HG02981 (cell line): ENCODE results near the gene ZNF385B.

ENCODE experiments used
- ATAC-seq: cut with Tn5 transposase; IDR thresholded peaks from one replicate; pipeline ENCODE4 v1.9.1; 2021; ENCODE audit warnings: mild to moderate bottlenecking, moderate library complexity; ENCODE audit not compliant: unreplicated experiment

Gene ZNF385B

DNA sequence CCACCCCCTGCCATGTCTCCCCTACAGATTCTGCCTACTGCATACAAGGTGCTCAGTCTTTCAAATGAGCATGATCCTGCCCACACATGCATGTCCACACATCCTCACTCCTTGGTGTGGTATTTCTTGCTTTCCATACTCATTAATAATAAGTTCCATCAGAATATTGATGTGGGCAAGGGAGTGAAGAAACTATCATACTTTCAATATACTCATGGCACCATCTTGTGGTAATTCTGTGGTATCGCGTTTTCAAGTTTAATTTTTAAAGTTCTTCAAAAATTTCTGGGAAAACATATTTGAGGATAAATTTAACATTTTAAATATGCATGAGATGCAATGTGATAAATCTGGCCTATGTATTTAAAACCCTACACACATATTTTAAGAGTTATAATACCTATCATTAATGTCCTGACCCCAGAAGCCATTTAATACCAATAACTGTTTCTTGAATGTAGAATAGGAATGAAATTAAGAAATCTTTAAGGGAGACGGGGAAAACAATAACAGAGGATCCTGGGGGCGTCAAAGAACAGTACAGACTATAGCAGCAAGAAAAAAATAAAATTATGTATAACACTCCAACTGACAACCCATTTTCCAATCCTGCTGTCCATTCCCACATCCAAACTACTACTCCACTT, 110.1 kb downstream of the ZNF385B start:
- no peak for ATAC-seq

DNA sequence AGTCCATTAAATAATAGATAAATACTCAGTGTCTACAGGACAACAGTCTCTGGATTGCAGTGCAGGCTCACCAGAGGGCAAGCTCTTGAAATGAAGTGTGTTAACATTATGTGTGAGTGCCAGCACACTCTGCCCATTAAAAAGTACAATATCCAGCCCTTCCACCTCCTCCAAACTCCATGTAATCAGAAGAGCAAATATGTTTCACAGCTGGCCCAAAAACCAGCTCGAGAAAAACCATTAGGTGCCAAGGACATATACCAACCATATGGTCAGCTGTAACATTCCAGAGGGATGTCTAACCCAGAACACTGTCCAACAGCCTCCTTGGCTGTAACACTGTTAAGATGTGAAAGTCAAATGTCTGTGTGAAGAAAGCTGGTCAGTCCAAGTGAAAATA, 112.2 kb downstream of the ZNF385B start:
- ATAC-seq: no peak

DNA sequence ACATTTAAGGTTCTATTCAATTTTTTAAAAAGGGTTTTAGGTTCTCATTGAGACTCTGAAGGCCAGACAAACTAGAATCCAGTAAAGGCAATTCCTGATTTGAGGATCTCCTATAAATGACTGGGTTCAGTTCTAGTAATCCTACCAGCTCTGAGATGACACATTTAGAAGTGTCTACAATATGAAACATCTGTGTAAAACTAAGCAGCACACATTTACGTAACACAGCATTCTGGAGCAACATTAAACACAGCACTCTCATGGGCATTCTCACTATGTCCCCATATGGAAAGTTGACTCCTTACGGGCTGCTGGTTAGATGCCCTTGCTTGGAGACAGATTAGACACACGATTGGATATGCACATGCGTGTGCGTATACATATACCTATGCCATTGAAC, 114.4 kb downstream of the ZNF385B start:
- no peak for ATAC-seq

DNA sequence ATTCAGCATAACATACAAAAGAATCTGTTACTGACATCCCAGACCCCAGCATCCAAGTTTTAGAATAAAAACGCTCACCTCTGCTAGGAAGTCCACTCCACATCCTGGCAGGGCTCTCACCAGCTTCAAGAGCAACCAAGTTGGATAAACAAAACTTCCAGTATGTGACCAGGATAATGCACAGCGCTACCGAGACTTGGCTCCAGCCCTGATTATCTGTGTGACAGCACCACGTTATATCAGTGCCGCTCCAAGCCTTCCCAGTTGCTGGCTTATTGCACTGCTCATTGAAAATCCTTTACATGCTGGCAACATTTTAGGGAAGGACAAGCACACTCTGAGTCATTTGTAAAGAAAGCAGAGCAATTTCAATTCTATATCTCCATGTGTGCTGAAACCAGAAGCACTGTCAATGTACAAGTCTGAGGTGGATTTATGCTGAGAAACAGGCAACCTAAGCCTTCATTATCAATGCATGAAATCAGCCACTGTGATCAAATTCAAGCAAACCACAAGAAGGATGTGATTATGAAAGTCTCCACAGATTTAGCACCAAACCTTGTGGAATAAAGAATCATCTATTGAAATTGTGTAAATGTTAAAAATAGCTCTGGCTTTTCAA, 115.7 kb downstream of the ZNF385B start:
- no peak for ATAC-seq

DNA sequence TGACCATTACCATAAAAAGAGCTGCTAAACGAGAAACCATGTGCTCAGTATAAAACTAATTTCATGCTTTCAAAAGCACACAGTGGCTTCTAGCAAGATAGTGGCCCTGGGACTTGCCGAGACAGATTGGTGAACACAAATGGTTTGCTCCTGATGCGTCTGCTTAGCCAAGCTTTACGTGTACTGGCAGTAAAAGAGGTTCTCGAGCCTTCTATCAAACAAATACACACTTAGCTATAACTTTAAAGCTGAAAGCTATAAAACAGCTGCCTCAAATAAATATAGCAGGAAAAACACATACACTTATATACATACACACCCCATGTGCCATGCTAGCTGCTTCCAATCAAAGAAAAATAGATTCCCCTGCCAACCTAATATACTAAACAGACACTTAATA, 117.0 kb downstream of the ZNF385B start:
- ATAC-seq: no peak

DNA sequence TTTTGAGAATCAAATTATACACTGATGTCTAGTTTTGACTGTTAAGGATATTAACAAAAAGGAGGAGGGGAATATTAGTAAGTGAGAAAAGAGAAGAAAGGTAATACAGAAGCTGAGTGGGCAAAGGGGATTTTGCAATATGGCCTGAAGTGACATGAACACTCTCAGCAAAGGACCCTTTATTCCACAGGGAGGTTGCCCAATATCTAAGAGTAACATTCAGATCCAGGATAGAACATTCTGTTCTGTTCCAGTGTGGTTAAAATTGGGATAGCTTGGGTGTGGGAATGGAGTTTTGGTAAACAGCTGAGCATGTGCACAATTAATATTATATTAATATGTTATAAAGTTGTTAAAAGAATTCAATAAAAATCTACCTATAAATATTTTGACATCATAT, 120.1 kb downstream of the ZNF385B start:
- ATAC-seq: no peak

DNA sequence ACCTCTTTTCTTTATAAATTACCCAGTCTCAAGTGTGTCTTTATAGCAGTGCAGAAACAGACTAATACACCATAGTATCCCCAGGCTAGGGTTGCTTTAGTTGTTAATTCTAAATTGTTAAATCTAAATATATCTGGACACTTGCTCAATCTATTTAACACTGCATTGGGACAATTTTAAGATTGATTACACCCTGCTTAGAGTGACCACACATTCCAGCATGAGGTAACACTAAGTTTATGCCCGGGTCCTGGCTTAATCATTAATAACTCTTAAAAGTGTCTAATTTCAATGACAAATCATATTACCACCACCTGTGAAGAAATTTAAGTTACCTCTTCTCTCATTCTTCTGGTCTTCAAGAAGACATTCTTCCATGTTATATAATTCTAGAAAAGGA, 131.4 kb downstream of the ZNF385B start:
- no peak for ATAC-seq

DNA sequence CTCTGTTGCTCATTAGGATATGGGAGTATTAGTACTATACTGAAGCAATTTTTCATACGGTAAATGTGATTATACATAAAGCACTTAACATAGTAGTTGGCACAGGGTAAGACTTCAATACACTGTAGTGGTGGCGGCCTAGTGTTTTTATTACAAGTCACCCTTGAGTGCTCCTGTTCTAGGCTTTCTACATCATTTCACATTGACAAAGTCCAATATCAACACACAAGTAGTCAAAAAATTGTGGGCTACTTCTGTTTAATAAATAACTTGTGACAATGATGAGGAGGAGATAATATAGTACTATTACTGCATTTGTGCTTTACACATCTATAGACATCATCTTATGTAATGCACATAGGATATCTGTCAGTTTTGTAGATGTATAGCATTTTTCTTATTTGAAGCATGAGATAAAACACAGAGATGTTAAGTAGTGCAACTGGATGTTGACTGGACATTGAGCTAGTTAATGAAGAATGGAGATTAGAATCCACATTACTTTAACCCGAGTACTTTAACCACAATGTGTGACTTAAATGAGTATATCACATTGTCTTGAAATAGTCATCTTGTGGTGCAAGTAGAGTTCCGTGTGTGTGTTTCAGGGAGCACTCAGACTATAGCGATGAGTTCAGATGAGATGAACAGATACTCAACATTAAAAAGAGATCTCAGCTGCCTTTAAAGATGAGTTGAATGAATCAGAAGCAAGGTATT, 134.8 kb downstream of the ZNF385B start:
- no peak for ATAC-seq

DNA sequence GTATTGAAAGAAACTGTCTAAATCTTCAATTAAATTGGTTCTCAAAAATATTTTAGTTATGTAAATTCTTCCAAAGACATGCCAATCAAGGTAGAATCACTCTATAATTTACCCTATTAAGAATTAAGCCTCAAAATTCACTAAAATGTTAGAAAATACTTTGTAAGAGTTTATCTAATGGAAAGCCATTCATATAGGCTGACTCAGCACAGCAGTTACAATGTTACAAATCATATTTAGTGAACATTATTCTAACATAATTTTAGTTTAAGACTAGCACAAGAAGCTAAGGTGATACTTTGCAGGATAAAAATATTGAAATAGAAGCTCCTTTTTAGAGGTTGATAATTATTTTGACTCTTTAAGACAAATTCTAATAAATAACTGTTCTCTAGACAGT, 137.0 kb downstream of the ZNF385B start:
- ATAC-seq: no peak

DNA sequence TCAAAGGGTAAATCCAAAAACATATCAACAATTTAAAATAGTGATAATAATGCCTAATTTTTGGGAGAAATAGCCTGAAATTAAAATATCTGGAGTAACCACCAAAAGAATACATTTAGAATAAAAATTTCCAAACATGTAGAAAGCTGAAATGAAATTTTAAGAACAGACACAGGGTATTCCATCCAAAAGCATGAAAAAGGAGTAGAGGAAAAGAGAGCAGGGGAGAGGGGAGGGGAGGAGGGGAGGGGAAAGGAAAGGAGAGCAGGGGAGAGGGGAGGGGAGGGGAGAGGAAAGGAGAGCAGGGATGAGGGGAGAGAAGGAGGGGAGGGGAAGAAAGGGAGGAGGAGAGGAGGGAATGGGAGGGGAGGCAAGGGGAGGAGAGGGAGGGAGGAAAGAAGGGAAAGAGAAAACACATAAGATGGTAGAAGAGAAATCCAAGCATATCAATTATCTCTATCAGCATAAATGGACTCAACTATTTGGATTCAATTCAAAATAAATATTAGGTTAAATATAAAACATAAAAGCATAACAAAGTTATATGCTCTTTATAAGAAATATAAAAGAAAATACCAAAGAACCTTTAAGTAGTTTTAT, 141.1 kb downstream of the ZNF385B start:
- no peak for ATAC-seq

DNA sequence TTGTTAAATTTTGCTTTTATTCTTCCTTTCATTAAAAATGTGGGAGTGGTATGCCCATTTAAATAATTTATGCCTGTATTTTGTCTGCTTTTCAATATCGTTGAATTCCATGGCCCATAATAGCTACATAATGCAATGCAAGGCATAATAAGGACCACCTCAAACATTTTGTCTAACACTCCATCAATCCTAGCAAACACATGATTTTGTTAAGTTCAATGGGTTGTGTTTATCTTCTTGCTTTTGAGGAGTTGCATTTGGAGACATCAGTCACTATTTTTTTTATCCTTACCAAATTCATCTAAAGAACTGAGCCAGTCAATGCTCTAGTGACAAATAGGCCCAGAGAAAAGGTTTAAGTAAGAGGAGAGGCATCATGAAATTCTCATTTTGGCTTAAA, 145.5 kb downstream of the ZNF385B start:
- no peak for ATAC-seq

DNA sequence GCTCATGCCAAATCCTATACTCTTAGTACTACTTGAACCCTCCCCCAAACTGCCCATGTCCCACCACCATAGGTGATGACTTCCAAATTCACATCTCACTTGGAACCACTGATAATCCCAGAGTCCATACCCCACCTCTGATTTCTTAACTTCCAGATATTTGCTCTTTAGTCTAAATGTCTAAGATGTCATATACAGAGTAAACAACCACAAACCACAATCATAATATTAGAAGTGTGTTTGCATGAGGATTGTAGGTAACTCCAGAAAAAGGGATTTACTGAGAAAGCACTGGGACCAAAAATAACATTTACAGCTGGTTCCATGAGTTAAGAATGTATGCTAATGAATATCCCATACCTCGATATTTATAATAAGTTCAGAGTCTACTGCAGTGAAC, 146.2 kb downstream of the ZNF385B start:
- no peak for ATAC-seq

DNA sequence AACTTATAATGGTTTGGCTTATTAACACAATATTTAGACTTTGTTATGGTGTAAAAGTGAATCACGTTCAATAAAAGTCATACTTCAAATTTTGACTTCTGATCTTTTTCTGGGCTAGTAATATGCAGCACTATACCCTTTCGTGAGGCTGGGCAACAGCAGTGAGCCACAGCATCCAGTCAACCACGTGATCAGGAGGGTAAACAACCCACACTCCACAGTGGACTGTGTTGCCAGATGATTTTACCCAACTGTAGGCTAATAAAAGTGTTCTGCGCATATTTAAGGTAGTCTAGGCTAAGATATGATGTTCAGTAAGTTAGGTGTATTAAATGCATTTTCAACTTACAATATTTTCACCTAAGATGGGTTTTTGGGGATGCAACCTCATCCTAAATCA, 148.6 kb downstream of the ZNF385B start:
- ATAC-seq: no peak

DNA sequence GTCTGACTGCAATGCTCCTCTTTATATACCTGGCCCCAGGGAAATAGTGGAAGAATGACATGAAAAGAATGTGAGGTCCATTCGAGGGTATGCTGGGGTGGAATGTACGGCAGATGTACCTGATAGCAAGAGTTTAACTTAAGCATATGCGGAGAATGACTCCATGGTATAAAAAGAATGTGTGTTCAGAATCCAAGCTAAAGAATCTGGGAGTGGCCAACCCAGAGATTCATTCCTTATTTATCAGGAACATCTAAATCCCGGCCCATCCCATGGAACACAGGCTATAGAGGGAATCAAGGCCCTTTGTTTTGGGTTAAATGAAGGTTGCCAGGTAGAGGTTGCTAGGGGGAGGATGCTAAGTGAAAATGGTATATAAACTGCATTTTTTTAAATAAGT, 150.0 kb downstream of the ZNF385B start:
- ATAC-seq: no peak

DNA sequence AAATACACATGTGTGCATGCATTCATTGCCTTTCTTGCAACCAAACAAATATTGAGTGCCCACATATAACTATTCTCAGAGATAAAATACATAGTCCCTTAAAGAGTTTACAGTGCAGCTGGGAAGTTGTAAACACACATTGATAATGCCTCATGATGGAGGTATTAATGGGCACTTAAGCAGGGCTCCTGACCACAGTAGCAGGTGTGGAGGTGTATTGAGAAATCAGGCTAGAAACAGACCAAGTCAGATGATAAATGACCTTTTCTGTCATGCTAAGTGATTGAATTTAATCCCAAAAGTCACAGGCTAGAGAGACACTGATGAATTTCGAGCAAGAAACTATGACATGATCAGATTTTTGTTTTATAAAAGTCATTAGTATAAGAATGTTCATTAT, 157.7 kb downstream of the ZNF385B start:
- ATAC-seq: no peak

DNA sequence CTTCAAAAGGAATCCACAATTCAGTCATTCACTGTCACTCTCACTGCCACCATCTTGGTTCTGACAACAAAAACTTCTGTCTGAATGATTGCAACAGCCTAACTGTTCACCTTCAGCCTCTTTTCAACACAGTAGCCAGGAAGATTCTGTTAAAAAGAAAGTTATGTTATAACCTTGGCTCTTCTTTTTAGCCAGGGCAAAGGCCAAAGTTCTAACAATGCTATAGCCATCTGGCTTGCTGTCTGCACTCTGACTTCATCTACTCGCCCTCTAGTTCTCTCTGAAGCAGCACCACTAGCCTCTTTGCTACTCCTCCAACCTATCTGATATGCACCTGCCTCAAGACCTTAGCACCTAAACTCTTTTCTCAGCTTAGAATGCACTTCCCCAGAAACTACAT, 158.5 kb downstream of the ZNF385B start:
- ATAC-seq: no peak

DNA sequence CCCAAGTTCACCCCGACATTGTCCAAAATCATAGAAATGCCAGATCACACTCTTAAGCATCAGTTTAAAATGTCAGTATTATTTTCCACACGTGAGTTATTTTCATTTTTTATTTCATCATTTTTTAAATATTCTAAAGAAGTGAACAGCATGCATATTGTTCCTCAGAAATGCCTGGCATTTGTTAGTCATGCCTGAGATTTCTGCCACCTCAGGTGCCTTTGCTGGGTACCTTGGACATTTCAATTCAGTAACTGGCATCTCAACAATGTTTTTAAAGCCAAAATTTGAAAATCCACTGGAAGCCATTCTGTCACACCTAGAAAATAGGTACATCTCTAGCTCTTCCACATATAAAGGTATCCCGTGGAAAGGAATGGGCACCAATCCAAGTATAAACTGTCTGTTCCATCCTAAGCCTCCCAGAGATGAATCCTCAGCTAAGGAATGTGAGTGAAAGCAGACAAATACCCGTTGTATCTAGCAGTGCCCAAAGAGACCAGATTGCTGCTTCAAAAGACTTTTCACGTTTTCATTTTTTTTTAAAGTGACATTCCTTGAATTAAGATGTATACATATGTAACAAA, 159.8 kb downstream of the ZNF385B start:
- ATAC-seq: no peak

DNA sequence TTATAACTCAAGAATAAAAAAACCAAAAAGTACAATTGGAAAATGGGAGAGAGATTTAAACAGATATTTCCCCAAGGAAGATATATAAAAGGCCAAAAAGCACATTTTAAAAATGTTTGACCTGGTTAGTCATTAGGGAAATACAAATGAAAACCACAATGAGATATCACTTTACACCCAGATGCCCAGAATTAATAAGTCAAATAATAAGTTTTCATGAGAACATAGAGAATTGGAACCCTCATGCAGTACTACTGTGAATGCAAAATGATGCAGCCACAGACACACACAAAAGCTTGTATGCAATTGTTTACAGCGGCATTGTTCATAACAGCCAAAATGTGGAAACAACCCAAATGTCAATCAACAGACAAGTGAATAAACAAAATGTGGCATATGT, 165.9 kb downstream of the ZNF385B start:
- ATAC-seq: no peak

DNA sequence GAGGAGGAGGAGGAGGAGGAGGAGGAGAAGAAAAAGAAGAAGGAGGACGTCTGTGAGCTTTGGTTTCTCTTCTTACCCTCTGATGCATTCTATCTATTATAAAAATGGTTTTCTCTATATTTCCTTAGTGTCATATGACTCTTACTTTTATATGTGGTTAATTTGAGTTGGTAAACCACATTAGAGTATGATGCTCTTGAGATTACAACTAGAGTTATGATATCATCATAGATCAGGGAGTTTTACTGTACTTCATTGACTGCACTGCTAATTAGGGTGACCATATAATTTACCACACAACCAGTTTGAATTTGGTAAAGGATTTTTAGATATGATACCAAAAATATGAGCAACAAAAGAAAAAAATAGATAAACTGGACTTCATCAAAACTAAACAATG, 166.4 kb downstream of the ZNF385B start:
- ATAC-seq: no peak

DNA sequence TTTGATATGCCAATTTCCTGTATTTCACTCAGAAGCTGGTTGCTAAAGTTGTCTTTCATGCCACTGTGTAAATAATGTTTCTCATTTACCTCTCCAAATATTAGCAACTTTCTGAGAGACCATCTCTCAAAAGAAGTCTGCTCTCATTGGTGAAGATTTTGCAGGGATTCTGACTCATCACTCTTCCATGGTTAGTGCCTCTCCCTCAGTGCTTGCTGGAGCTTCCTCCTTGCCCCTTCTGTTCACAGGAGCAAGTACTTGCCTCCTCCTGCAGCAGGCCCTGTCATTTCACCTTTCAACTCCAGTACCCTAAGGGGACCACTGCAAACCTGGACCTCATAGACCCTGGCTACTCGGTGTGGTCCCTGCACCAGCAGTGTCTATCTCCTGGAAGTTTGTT, 168.8 kb downstream of the ZNF385B start:
- no peak for ATAC-seq

DNA sequence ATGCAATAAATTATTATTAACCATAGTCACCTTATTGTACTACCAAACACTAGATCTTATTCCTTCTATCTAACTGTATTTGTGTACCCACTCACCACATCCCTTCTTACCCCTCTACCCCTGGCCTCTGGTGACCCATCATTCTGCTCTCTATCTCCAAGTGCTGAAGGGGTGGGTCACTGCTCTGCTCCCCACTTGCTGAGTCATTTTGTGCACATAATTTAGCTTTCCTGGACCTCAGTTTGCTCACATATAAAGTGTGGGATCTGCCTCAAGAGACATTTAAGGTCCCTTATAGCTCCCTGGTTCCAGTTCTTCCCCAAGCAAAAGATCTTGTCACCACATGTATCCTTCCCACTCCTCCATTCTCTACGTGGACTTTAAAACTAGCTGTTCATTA, 169.4 kb downstream of the ZNF385B start:
- no peak for ATAC-seq

DNA sequence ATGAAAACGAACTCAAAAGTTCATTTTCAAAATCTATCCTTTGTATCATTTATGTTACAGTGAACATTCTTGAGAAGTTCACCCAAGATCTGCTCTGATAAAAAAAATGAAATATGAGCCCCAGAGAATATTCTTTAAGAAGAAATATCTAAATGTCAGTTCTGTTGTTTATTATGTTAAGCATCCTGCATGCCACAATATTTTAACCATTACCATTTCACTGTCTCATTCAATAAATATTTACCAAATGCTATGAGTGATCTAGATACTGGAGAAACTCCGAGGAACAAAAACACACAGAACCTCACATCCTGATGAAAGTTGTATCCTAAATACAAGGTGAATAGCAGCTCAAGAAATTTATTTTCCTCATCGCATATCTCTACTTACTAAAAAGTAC, 170.2 kb downstream of the ZNF385B start:
- no peak for ATAC-seq
